Activated B cell treated with CpG ODN at 0.5 μM for 24 hours (primary cell): ENCODE data around the gene ZBED5. TPM values are rescaled to one million over a fixed set of nuclear protein-coding genes. Genes with fewer than 3 reads are reported as not detected.

Experiments used
- ATAC-seq: fragments of 200-7000 bp; cut with Tn5 transposase; one replicate; pipeline ENCODE4 v1.10.0; 2021; ENCODE audit warnings: low read depth, mild to moderate bottlenecking, moderate library complexity
- CTCF ChIA-PET: fragments of 350-600 bp; sonication (Branson Sonifier 250); formaldehyde crosslinking; loops from one replicate; lab custom pipeline; 2021; ENCODE audit warnings: antibody characterized with exemption; lab: Charles Lee
- POLR2A ChIA-PET: fragments of 350-600 bp; sonication (Branson Sonifier 250); formaldehyde crosslinking; loops from one replicate; lab custom pipeline; 2021; ENCODE audit warnings: antibody characterized with exemption; lab: Charles Lee
- DNase-seq: peaks from one replicate; pipeline ENCODE4 v3.0.0; 2022
- H3K27ac Mint-ChIP-seq: one replicate; pipeline ENCODE4 v1.8.0; 2020; ENCODE audit warnings: mixed read lengths
- H3K27me3 Mint-ChIP-seq: one replicate; pipeline ENCODE4 v1.8.0; 2021; ENCODE audit warnings: mixed read lengths
- H3K36me3 Mint-ChIP-seq: one replicate; pipeline ENCODE4 v1.8.0; 2021; ENCODE audit warnings: low read depth, mixed read lengths
- H3K4me1 Mint-ChIP-seq: one replicate; pipeline ENCODE4 v1.8.0; 2021; ENCODE audit warnings: mixed read lengths
- H3K4me3 Mint-ChIP-seq: one replicate; pipeline ENCODE4 v1.8.0; 2020; ENCODE audit warnings: mild to moderate bottlenecking, mixed read lengths
- H3K9me3 Mint-ChIP-seq: one replicate; pipeline ENCODE4 v1.8.0; 2020; ENCODE audit warnings: mixed read lengths
- intact Hi-C: fragments of 100-400 bp; cut with micrococcal nuclease; formaldehyde crosslinking; loops from one replicate; pipeline ENCODE4 v1.15.1; 2024
- total RNA-seq: library from RNA; stranded (reverse); gene quantifications from 2 replicates; pipeline ENCODE4 v1.2.3, GENCODE V29; 2022
- TF ChIP-seq, protein P1 (sequence below): fragments of 200-600 bp; IDR thresholded peaks from one replicate; pipeline ENCODE4 v1.8.0; 2022; ENCODE audit warnings: antibody characterized with exemption, mild to moderate bottlenecking

The ZBED5 gene
- total RNA-seq, 1 donor from 2014 or later, result 116 TPM

DNA sequence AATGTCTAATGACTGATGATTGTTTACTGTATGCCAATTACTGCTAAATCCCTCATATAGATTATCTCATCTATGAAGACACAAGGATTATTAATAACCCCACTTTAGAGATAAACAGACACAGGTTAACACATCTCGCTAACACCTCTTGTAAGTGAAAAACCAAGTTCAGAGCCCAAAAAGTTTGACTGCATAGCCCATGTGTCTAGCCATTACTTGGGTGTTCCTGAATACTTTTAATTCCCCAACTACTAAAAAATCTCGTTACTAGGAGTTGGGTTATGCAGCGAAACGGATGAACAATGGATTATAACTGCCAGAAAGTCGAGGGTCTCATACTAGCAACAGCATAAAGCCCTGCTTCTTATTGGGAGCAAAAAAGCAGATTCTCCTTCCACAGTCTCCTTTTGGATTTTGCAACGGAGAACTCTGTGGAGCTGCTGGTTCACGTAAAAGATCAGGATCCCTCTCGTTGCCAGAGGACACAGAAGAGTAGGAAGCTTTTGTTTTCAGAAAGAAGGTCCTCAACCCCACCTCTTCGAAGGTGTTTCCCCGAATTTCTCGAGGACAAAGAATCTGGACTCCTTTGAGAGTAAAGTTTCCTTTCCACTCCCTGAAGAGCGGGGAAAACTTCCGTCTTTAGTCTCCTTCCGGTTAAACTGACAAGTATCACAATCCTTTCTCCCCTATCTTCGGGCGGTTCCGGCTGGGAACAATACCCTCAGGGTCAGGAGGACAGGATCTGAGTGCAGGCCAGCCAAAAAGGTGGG is 979 bp downstream of the ZBED5 start:
- Mint-ChIP-seq H3K27me3 (no peaks in the 10 kb centered on the region), H3K27ac (peak overlapping the region; percentile 100), H3K4me3 (peak overlapping the region; percentile 100), H3K36me3 (peaks cover 58% of the 10 kb centered on the region), H3K9me3 (no peaks in the 10 kb centered on the region), H3K4me1 (peaks cover 48% of the 10 kb centered on the region)
- ChIA-PET CTCF (interaction anchor here (1.5 to 2.0 kb wide), 3 partner anchors 22 to 64 kb away, joined by 6 to 7 read pairs (median 6); partner anchors contain the start of gene EIF4G2), POLR2A (interaction anchor here (1.1 to 12.3 kb wide), 18 partner anchors 9 to 1396 kb away, joined by 4 to 470 read pairs (median 8); partner anchors contain the start of genes EIF4G2, USP47 and ZNF143)
- intact Hi-C loops, result loop anchor here (2.0 to 10.0 kb wide), 3 partner anchors 14 to 1392 kb away; partner anchors contain the start of genes SBF2 and ZNF143
- TF ChIP-seq, protein P1, sequence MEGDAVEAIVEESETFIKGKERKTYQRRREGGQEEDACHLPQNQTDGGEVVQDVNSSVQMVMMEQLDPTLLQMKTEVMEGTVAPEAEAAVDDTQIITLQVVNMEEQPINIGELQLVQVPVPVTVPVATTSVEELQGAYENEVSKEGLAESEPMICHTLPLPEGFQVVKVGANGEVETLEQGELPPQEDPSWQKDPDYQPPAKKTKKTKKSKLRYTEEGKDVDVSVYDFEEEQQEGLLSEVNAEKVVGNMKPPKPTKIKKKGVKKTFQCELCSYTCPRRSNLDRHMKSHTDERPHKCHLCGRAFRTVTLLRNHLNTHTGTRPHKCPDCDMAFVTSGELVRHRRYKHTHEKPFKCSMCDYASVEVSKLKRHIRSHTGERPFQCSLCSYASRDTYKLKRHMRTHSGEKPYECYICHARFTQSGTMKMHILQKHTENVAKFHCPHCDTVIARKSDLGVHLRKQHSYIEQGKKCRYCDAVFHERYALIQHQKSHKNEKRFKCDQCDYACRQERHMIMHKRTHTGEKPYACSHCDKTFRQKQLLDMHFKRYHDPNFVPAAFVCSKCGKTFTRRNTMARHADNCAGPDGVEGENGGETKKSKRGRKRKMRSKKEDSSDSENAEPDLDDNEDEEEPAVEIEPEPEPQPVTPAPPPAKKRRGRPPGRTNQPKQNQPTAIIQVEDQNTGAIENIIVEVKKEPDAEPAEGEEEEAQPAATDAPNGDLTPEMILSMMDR, result no peak
- no peak for ATAC-seq
- no peak for DNase-seq

DNA sequence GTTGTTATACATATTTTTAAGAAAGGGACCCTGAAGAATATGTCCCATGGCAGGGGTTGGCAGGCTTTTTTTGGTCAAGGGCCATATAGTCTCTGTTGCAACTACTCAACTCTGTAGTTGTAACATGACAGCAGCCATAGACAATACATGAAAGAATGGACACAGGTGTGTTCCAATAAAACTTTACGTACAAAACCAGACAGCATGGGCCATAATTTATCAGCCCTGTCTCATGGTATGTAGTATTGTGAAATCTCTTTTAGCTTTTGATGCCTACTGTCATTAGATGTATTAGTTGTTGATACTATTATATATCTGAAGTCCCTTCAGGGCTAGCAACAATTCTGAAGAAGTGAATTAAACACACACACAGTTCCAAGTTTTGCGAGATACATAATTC is 2.6 kb downstream of the ZBED5 start:
- POLR2A ChIA-PET, result interaction anchor here (12.3 kb wide), 1 partner anchor 49 kb away, joined by 470 read pairs; the partner anchor contains the start of gene EIF4G2
- no peak overlapping the region for H3K27ac Mint-ChIP-seq
- H3K4me3 Mint-ChIP-seq, result no peak overlapping the region
- H3K27me3 Mint-ChIP-seq, result no peaks in the 10 kb centered on the region
- DNase-seq (no peak), ATAC-seq (no peak)
- H3K9me3 Mint-ChIP-seq, result no peaks in the 10 kb centered on the region
- peaks cover 46% of the 10 kb centered on the region for H3K4me1 Mint-ChIP-seq
- CTCF ChIA-PET, result no interaction called here
- intact Hi-C loops, result loop anchor here (10.0 kb wide), 2 partner anchors 560 to 1390 kb away; partner anchors contain the start of genes SBF2 and ZNF143
- TF ChIP-seq, protein P1, result no peak
- peaks cover 65% of the 10 kb centered on the region for H3K36me3 Mint-ChIP-seq

DNA sequence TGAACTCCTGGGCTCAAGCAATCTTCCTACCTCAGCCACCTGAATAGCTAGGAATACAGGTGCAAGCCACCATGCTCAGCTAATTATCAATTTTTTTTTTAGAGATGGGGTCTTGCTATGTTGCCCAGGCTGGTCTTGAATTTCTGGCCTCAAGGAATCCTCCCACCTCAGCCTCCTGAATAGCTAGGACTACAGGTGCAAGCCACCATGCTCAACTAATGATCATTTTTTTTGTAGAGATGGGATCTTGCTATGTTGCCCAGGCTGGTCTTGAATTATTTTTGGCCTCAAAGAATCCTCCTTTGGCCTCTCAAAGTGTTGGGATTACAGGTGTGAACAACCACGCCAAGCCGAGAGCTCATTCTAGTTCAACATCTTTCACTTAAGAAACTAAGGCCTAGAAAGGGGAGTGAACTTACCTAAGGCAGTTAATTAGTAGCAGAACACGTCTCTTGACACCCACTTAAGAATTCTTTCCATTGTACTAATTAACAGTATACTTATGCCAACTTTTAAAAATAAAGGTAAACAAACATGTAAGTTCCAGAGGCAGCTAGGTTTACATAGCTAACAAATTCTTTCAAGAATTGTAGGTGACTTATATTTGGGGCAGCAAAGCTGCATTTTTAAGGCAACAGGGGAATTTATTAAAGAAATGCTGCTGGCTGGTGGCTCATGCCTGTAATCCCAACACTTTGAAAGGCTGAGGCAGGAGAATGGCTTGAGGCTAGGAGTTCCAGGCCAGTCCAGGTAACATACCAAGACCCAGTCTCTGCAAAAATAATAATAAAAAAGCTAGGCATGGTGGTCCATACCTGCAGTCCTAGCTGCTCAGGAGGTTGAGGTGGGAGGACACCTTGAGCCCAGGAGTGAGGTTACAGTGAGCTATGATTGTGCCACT is 9.6 kb downstream of the ZBED5 start:
- Mint-ChIP-seq H3K27me3 (no peaks in the 10 kb centered on the region), H3K9me3 (no peaks in the 10 kb centered on the region), H3K27ac (no peak overlapping the region), H3K4me1 (peaks cover 8% of the 10 kb centered on the region), H3K36me3 (peaks cover 28% of the 10 kb centered on the region), H3K4me3 (no peak overlapping the region)
- intact Hi-C loops, result no loop called here
- ChIA-PET POLR2A (interaction anchor here (0.8 to 12.3 kb wide), 6 partner anchors 10 to 52 kb away, joined by 3 to 470 read pairs (median 4); partner anchors contain the start of genes EIF4G2 and ZBED5), CTCF (interaction anchor here (1.9 to 2.4 kb wide), 2 partner anchors 9 to 56 kb away, joined by 7 to 10 read pairs; no protein-coding TSS in a partner anchor)
- TF ChIP-seq, protein P1, result no peak
- ATAC-seq (no peak), DNase-seq (no peak)

GRCh38 chr11:10846660-10847059 is 11.2 kb downstream of the ZBED5 start:
- H3K4me1 Mint-ChIP-seq, result no peaks in the 10 kb centered on the region
- ChIA-PET CTCF (interaction anchor here (2.4 kb wide), 1 partner anchor 54 kb away, joined by 10 read pairs; no protein-coding TSS in a partner anchor), POLR2A (interaction anchor here (1.9 to 3.7 kb wide), 3 partner anchors 9 to 37 kb away, joined by 4 to 37 read pairs (median 11); partner anchors contain the start of genes EIF4G2 and ZBED5)
- TF ChIP-seq, protein P1, result no peak
- H3K9me3 Mint-ChIP-seq, result no peaks in the 10 kb centered on the region
- H3K4me3 Mint-ChIP-seq, result no peak overlapping the region
- intact Hi-C loops, result no loop called here
- peak overlapping the region; percentile 10 for H3K27ac Mint-ChIP-seq
- no peak for DNase-seq
- peaks cover 14% of the 10 kb centered on the region for H3K36me3 Mint-ChIP-seq
- no peaks in the 10 kb centered on the region for H3K27me3 Mint-ChIP-seq
- no peak for ATAC-seq
